ENCODE data around the gene METTL21A.

Gene METTL21A

GRCh38 chr2:207567671-207568070 lies 57.5 kb downstream of the METTL21A start:
- no peak for TF ChIP-seq MAX (IDR thresholded peaks at IDR 0.05; ENCODE audit: low read depth, low read length)
- TF ChIP-seq POLR2A (IDR thresholded peaks at IDR 0.05; ENCODE audit: extremely low read depth, insufficient read length) = no peak
- no peak for TF ChIP-seq MYC (IDR thresholded peaks at IDR 0.05; ENCODE audit: low read depth, low read length)
- TF ChIP-seq CTCF (IDR thresholded peaks at IDR 0.05; ENCODE audit: low read depth, low read length) = no peak
- no peak overlapping the region for H3K4me3 ChIP-seq (ENCODE audit: low read depth, low read length)
- DNase-seq (ENCODE audit: low read depth) = no peak

GRCh38 chr2:207565736-207566500 lies 59.3 kb downstream of the METTL21A start:
- TF ChIP-seq POLR2A (IDR thresholded peaks at IDR 0.05; ENCODE audit: extremely low read depth, insufficient read length) (no peak), MAX (IDR thresholded peaks at IDR 0.05; ENCODE audit: low read depth, low read length) (no peak), CTCF (IDR thresholded peaks at IDR 0.05; ENCODE audit: low read depth, low read length) (no peak), MYC (IDR thresholded peaks at IDR 0.05; ENCODE audit: low read depth, low read length) (no peak)
- H3K4me3 ChIP-seq (ENCODE audit: low read depth, low read length) = no peak overlapping the region
- DNase-seq (ENCODE audit: low read depth) = no peak
